ENCODE results near the gene LAG3.
"Not testable (repeated sequence)": the region's sequence is repeated elsewhere in the genome, so short reads cannot be mapped to it uniquely, and the experiment has no call there.

DNA sequence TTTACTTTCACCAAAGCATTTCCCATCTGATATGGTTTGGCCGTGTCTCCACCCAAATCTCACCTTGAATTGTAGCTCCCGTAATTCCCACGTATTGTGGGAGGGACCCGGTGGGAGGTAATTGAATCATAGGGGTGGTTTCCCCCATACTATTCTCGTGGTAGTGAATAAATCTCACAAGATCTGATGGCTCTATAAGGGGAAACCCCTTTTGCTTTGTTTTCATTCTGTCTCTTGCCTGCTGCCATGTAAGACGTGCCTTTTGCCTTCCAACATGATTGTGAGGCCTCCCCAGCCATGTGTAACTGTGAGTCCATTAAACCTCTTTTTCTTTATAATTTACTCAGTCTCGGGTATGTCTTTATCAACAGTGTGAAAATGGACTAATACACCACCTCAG is 29.0 kb upstream of the LAG3 start:
- TF ChIP-seq CTCF (IDR thresholded peaks at IDR 0.05; ENCODE audit: low read depth, low read length, poor library complexity, severe bottlenecking); EZH2phosphoT487 (IDR thresholded peaks at IDR 0.05; ENCODE audit: borderline replicate concordance, low read length): not testable (repeated sequence)

Measured in DOHH2 (cell line).